Activated T-helper 2 cell treated with anti-CD3 and anti-CD28 coated beads, Interferon-gamma antibody, Interleukin-2, Interleukin-4, amounts not matched to agents 10 μg/mL and 5 μg/mL and 100 μg/mL, durations not matched to agents 14 hours and 24 hours and 36 hours (primary cell): ENCODE data around the gene NCAPD2. TPM values are rescaled to one million over a fixed set of nuclear protein-coding genes. Genes with fewer than 3 reads are reported as not detected.

Experiments
- DNase-seq: peaks from one replicate; pipeline ENCODE4 v3.0.0; 2021; ENCODE audit warnings: low spot score
- H3K27ac Mint-ChIP-seq: one replicate; pipeline ENCODE4 v1.8.0; 2021; ENCODE audit warnings: mixed read lengths
- H3K27me3 Mint-ChIP-seq: one replicate; pipeline ENCODE4 v1.8.0; 2021; ENCODE audit warnings: low read depth, mixed read lengths
- H3K36me3 Mint-ChIP-seq: one replicate; pipeline ENCODE4 v1.8.0; 2021; ENCODE audit warnings: low read depth, mixed read lengths
- H3K4me1 Mint-ChIP-seq: one replicate; pipeline ENCODE4 v1.8.0; 2021; ENCODE audit warnings: low read depth, mixed read lengths
- H3K4me3 Mint-ChIP-seq: one replicate; pipeline ENCODE4 v1.8.0; 2021; ENCODE audit warnings: low read depth, mild to moderate bottlenecking, moderate library complexity, mixed read lengths
- H3K9me3 Mint-ChIP-seq: one replicate; pipeline ENCODE4 v1.8.0; 2021; ENCODE audit warnings: mixed read lengths
- intact Hi-C: fragments of 100-400 bp; cut with micrococcal nuclease; formaldehyde crosslinking; loops from one replicate; pipeline ENCODE4 v1.15.1; 2023
- total RNA-seq: library from RNA; stranded (reverse); gene quantifications from 2 replicates; pipeline ENCODE4 v1.2.3, GENCODE V29; 2022

The NCAPD2 gene
- total RNA-seq, 1 donor from 2014 or later, result 114 TPM

- intact Hi-C loops, result no loop called here
- Mint-ChIP-seq H3K4me3 (no peak overlapping the region), H3K36me3 (peaks cover 65% of the 10 kb centered on the region), H3K9me3 (no peaks in the 10 kb centered on the region), H3K27ac (peak overlapping the region; percentile 2), H3K4me1 (peaks cover 43% of the 10 kb centered on the region), H3K27me3 (no peaks in the 10 kb centered on the region)
- DNase-seq, result no peak
These were observed 48.5 kb downstream of the NCAPD2 start for GRCh38 chr12:6542209-6543009.

- H3K9me3 Mint-ChIP-seq, result no peaks in the 10 kb centered on the region
- H3K4me3 Mint-ChIP-seq, result no peak overlapping the region
- H3K27ac Mint-ChIP-seq, result peak overlapping the region; percentile 22
- DNase-seq, result no peak
- no peaks in the 10 kb centered on the region for H3K27me3 Mint-ChIP-seq
- peaks cover 49% of the 10 kb centered on the region for H3K36me3 Mint-ChIP-seq
- peaks cover 18% of the 10 kb centered on the region for H3K4me1 Mint-ChIP-seq
- intact Hi-C loops, result no loop called here
These were observed 52.1 kb downstream of the NCAPD2 start for GRCh38 chr12:6546016-6546415.

- intact Hi-C loops, result no loop called here
- no peak for DNase-seq
- Mint-ChIP-seq H3K27ac (no peak overlapping the region), H3K4me3 (no peak overlapping the region), H3K9me3 (no peaks in the 10 kb centered on the region), H3K36me3 (peaks cover 49% of the 10 kb centered on the region), H3K4me1 (peaks cover 8% of the 10 kb centered on the region), H3K27me3 (no peaks in the 10 kb centered on the region)
These were observed 53.7 kb downstream of the NCAPD2 start for GRCh38 chr12:6547566-6547965.

- Mint-ChIP-seq H3K4me3 (no peak overlapping the region), H3K27me3 (no peaks in the 10 kb centered on the region), H3K27ac (no peak overlapping the region), H3K36me3 (peaks cover 50% of the 10 kb centered on the region), H3K4me1 (peaks cover 10% of the 10 kb centered on the region), H3K9me3 (no peaks in the 10 kb centered on the region)
- no peak for DNase-seq
- intact Hi-C loops, result no loop called here
These were observed 54.1 kb downstream of the NCAPD2 start for GRCh38 chr12:6547987-6548386.

- DNase-seq, result no peak
- H3K27ac Mint-ChIP-seq, result no peak overlapping the region
- intact Hi-C loops, result no loop called here
- H3K36me3 Mint-ChIP-seq, result peaks cover 49% of the 10 kb centered on the region
- peaks cover 13% of the 10 kb centered on the region for H3K4me1 Mint-ChIP-seq
- H3K9me3 Mint-ChIP-seq, result no peaks in the 10 kb centered on the region
- no peaks in the 10 kb centered on the region for H3K27me3 Mint-ChIP-seq
- H3K4me3 Mint-ChIP-seq, result no peak overlapping the region
These were observed 54.7 kb downstream of the NCAPD2 start for GRCh38 chr12:6548556-6548955.

- no peaks in the 10 kb centered on the region for H3K9me3 Mint-ChIP-seq
- no peaks in the 10 kb centered on the region for H3K27me3 Mint-ChIP-seq
- peak overlapping the region; percentile 46 for H3K27ac Mint-ChIP-seq
- no peak overlapping the region for H3K4me3 Mint-ChIP-seq
- peaks cover 17% of the 10 kb centered on the region for H3K4me1 Mint-ChIP-seq
- DNase-seq, result no peak
- H3K36me3 Mint-ChIP-seq, result peaks cover 52% of the 10 kb centered on the region
- intact Hi-C loops, result no loop called here
These were observed 55.2 kb downstream of the NCAPD2 start for GRCh38 chr12:6548966-6549683.

- no peak overlapping the region for H3K27ac Mint-ChIP-seq
- no peaks in the 10 kb centered on the region for H3K27me3 Mint-ChIP-seq
- no peaks in the 10 kb centered on the region for H3K9me3 Mint-ChIP-seq
- DNase-seq, result no peak
- H3K4me3 Mint-ChIP-seq, result no peak overlapping the region
- peaks cover 54% of the 10 kb centered on the region for H3K36me3 Mint-ChIP-seq
- H3K4me1 Mint-ChIP-seq, result peaks cover 23% of the 10 kb centered on the region
- intact Hi-C loops, result no loop called here
These were observed 55.8 kb downstream of the NCAPD2 start for GRCh38 chr12:6549684-6550151.

- peaks cover 59% of the 10 kb centered on the region for H3K36me3 Mint-ChIP-seq
- intact Hi-C loops, result no loop called here
- H3K9me3 Mint-ChIP-seq, result no peaks in the 10 kb centered on the region
- no peak overlapping the region for H3K4me3 Mint-ChIP-seq
- H3K27me3 Mint-ChIP-seq, result no peaks in the 10 kb centered on the region
- no peak overlapping the region for H3K27ac Mint-ChIP-seq
- peaks cover 28% of the 10 kb centered on the region for H3K4me1 Mint-ChIP-seq
- DNase-seq, result no peak
These were observed 56.6 kb downstream of the NCAPD2 start for GRCh38 chr12:6550294-6551062.

GRCh38 chr12:6551063-6551461, 57.2 kb downstream of the NCAPD2 start:
- Mint-ChIP-seq H3K27ac (no peak overlapping the region), H3K9me3 (no peaks in the 10 kb centered on the region), H3K36me3 (peaks cover 56% of the 10 kb centered on the region)

GRCh38 chr12:6551496-6552139, 57.7 kb downstream of the NCAPD2 start:
- no peak overlapping the region for H3K27ac Mint-ChIP-seq
- intact Hi-C loops, result no loop called here

More at GRCh38 chr12:6551063-6551461, 57.2 kb downstream of the NCAPD2 start:
- Mint-ChIP-seq H3K4me1 (peaks cover 28% of the 10 kb centered on the region), H3K4me3 (no peak overlapping the region), H3K27me3 (no peaks in the 10 kb centered on the region)
- no peak for DNase-seq
- intact Hi-C loops, result no loop called here

GRCh38 chr12:6552140-6552551, 58.2 kb downstream of the NCAPD2 start:
- no peaks in the 10 kb centered on the region for H3K9me3 Mint-ChIP-seq
- no peak overlapping the region for H3K4me3 Mint-ChIP-seq
- peaks cover 32% of the 10 kb centered on the region for H3K4me1 Mint-ChIP-seq
- peak overlapping the region; percentile 28 for H3K27ac Mint-ChIP-seq
- H3K27me3 Mint-ChIP-seq, result no peaks in the 10 kb centered on the region
- no peak for DNase-seq
- peaks cover 56% of the 10 kb centered on the region for H3K36me3 Mint-ChIP-seq
- intact Hi-C loops, result no loop called here

More at GRCh38 chr12:6551496-6552139, 57.7 kb downstream of the NCAPD2 start:
- Mint-ChIP-seq H3K4me1 (peaks cover 31% of the 10 kb centered on the region), H3K4me3 (no peak overlapping the region), H3K9me3 (no peaks in the 10 kb centered on the region), H3K36me3 (peaks cover 57% of the 10 kb centered on the region), H3K27me3 (no peaks in the 10 kb centered on the region)
- no peak for DNase-seq
